H9 (cell line): ENCODE data around the gene PAFAH1B1. TPM values are rescaled to one million over a fixed set of nuclear protein-coding genes. Genes with fewer than 3 reads are reported as not detected.

Experiments used
- DNase-seq: peaks from one replicate; pipeline ENCODE4 v3.0.0-alpha.2; 2017
- H2AFZ ChIP-seq: one replicate; pipeline ENCODE4 v1.6.1; 2013; ENCODE audit warnings: mild to moderate bottlenecking, low read length, control low read depth, moderate library complexity
- H2AK5ac ChIP-seq: 2 replicates; pipeline ENCODE4 v1.6.1; 2013; ENCODE audit warnings: low read length, control low read depth, mixed read lengths; ENCODE audit not compliant: insufficient read length
- H2BK120ac ChIP-seq: one replicate; pipeline ENCODE4 v1.6.1; 2013; ENCODE audit warnings: low read depth, mild to moderate bottlenecking, low read length, control low read depth, inconsistent platforms; ENCODE audit not compliant: poor library complexity, severe bottlenecking
- H2BK12ac ChIP-seq: 2 replicates; pipeline ENCODE4 v1.6.1; 2013; ENCODE audit warnings: low read length, control low read depth, mixed read lengths, low read depth; ENCODE audit not compliant: insufficient read length
- H2BK15ac ChIP-seq: 2 replicates; pipeline ENCODE4 v1.6.1; 2013; ENCODE audit warnings: low read depth, low read length, control low read depth
- H2BK20ac ChIP-seq: one replicate; pipeline ENCODE4 v1.6.1; 2013; ENCODE audit warnings: low read depth, mild to moderate bottlenecking, low read length, control low read depth, inconsistent platforms; ENCODE audit not compliant: poor library complexity, severe bottlenecking
- H2BK5ac ChIP-seq: 2 replicates; pipeline ENCODE4 v1.6.1; 2013; ENCODE audit warnings: low read length, control low read depth, mixed read lengths; ENCODE audit not compliant: insufficient read length
- H3K14ac ChIP-seq: 2 replicates; pipeline ENCODE4 v1.6.1; 2013; ENCODE audit warnings: low read length, control low read depth; ENCODE audit not compliant: insufficient read depth
- H3K18ac ChIP-seq: 2 replicates; pipeline ENCODE4 v1.6.1; 2013; ENCODE audit warnings: low read depth, mild to moderate bottlenecking, mixed read lengths, low read length, control low read depth; ENCODE audit not compliant: insufficient read length
- H3K23ac ChIP-seq: 2 replicates; pipeline ENCODE4 v1.6.1; 2013; ENCODE audit warnings: low read length, control low read depth, mixed read lengths, low read depth; ENCODE audit not compliant: insufficient read length
- H3K23me2 ChIP-seq: 2 replicates; pipeline ENCODE4 v1.6.1; 2013; ENCODE audit warnings: low read depth, mild to moderate bottlenecking, mixed read lengths, low read length, control low read depth; ENCODE audit not compliant: insufficient read length, poor library complexity, severe bottlenecking
- H3K27ac ChIP-seq: 2 replicates; pipeline ENCODE4 v1.5.1; 2013; ENCODE audit warnings: low read length, control low read depth, mixed read lengths, low read depth; ENCODE audit not compliant: insufficient read length
- H3K27me3 ChIP-seq: 2 replicates; pipeline ENCODE4 v1.6.1; 2013; ENCODE audit warnings: low read length, control low read depth, inconsistent platforms; ENCODE audit not compliant: insufficient read depth
- H3K4ac ChIP-seq: 2 replicates; pipeline ENCODE4 v1.6.1; 2013; ENCODE audit warnings: low read depth, mild to moderate bottlenecking, control low read depth, inconsistent platforms, low read length, moderate library complexity
- H3K4me1 ChIP-seq: 2 replicates; pipeline ENCODE4 v1.6.1; 2013; ENCODE audit warnings: low read length, control low read depth, inconsistent platforms; ENCODE audit not compliant: insufficient read depth
- H3K4me2 ChIP-seq: 2 replicates; pipeline ENCODE4 v1.6.1; 2013; ENCODE audit warnings: low read length, control low read depth, mixed read lengths; ENCODE audit not compliant: insufficient read length, insufficient read depth
- H3K56ac ChIP-seq: 2 replicates; pipeline ENCODE4 v1.6.1; 2013; ENCODE audit warnings: low read depth, mild to moderate bottlenecking, mixed read lengths, low read length, control low read depth; ENCODE audit not compliant: insufficient read length
- H3K79me1 ChIP-seq: 2 replicates; pipeline ENCODE4 v1.6.1; 2013; ENCODE audit warnings: low read depth, mild to moderate bottlenecking, moderate library complexity, low read length, control low read depth, inconsistent platforms; ENCODE audit not compliant: insufficient read depth, poor library complexity, severe bottlenecking
- H3K79me2 ChIP-seq: 2 replicates; pipeline ENCODE4 v1.6.1; 2013; ENCODE audit warnings: low read length, control low read depth, inconsistent platforms; ENCODE audit not compliant: insufficient read depth
- H3K9ac ChIP-seq: 2 replicates; pipeline ENCODE4 v1.6.1; 2013; ENCODE audit warnings: low read length, control low read depth, mixed read lengths; ENCODE audit not compliant: insufficient read length; ENCODE audit errors: extremely low read depth
- H3K9me3 ChIP-seq: one replicate; pipeline ENCODE4 v1.6.1; 2013; ENCODE audit warnings: low read depth, low read length, inconsistent platforms; ENCODE audit not compliant: control insufficient read depth
- H3T11ph ChIP-seq: one replicate; pipeline ENCODE4 v1.6.1; 2013; ENCODE audit warnings: mild to moderate bottlenecking, low read length, control low read depth, inconsistent platforms
- H4K20me1 ChIP-seq: one replicate; pipeline ENCODE4 v1.6.1; 2013; ENCODE audit not compliant: control insufficient read depth, insufficient read length, insufficient read depth
- H4K5ac ChIP-seq: 2 replicates; pipeline ENCODE4 v1.6.1; 2013; ENCODE audit warnings: low read depth, mild to moderate bottlenecking, mixed read lengths, low read length, control low read depth; ENCODE audit not compliant: insufficient read length
- H4K8ac ChIP-seq: replicated peaks from 2 replicates; pipeline ENCODE4 v1.6.1; 2013; ENCODE audit warnings: low read length, control low read depth, mixed read lengths, low read depth; ENCODE audit not compliant: insufficient read length
- H4K91ac ChIP-seq: 2 replicates; pipeline ENCODE4 v1.6.1; 2013; ENCODE audit warnings: low read depth, mild to moderate bottlenecking, moderate library complexity, mixed read lengths, low read length, control low read depth; ENCODE audit not compliant: insufficient read length
- H3K27ac Mint-ChIP-seq, 3 experiments: 2 replicates in 2 of 3; 3 replicates in 1 of 3; pipeline ENCODE4 v1.8.0; 2020 to 2021; ENCODE audit warnings: mixed read lengths in 3 of 3, mild to moderate bottlenecking in 1 of 3, moderate library complexity in 1 of 3
- H3K27me3 Mint-ChIP-seq: 2 replicates; pipeline ENCODE4 v1.8.0; 2021; ENCODE audit warnings: low read depth, mild to moderate bottlenecking, moderate library complexity, mixed read lengths
- H3K36me3 Mint-ChIP-seq, 3 experiments: 2 replicates in 2 of 3; 3 replicates in 1 of 3; pipeline ENCODE4 v1.8.0; 2020 to 2021; ENCODE audit warnings: low read depth in 3 of 3, mixed read lengths in 3 of 3; ENCODE audit not compliant: insufficient read depth in 1 of 3
- H3K4me1 Mint-ChIP-seq, 2 experiments: 2 replicates each; pipeline ENCODE4 v1.8.0; 2020; ENCODE audit warnings: mixed read lengths in 2 of 2
- H3K4me3 Mint-ChIP-seq, 2 experiments: 2 replicates in 1 of 2; 3 replicates in 1 of 2; pipeline ENCODE4 v1.8.0; 2020 to 2021; ENCODE audit warnings: mild to moderate bottlenecking in 2 of 2, mixed read lengths in 2 of 2, moderate library complexity in 1 of 2
- H3K9me3 Mint-ChIP-seq, 2 experiments: 2 replicates in 1 of 2; 3 replicates in 1 of 2; pipeline ENCODE4 v1.8.0; 2020; ENCODE audit warnings: mild to moderate bottlenecking in 2 of 2, mixed read lengths in 2 of 2, moderate library complexity in 1 of 2
- WGBS: extraction: QIAGEN DNeasy Blood & Tissue Kit; methylation state at CpG from one replicate; pipeline ENCODE4 v1.1.7; 2013; ENCODE audit warnings: missing lambda C conversion rate, low lambda C conversion rate, mixed read lengths; ENCODE audit not compliant: insufficient read length; ENCODE audit errors: extremely low coverage; 5-methylcytosine and 5-hydroxymethylcytosine counted together
- total RNA-seq: library from RNA; stranded (reverse); gene quantifications from 2 replicates; pipeline ENCODE4 v1.2.1, GENCODE V29; 2021
- TF ChIP-seq, protein P1 (sequence below): fragments of 200-600 bp; sonication (generic); conservative IDR thresholded peaks from 3 replicates; pipeline ENCODE4 v1.8.0; 2021; ENCODE audit warnings: antibody characterized with exemption, mild to moderate bottlenecking

The PAFAH1B1 gene
- total RNA-seq, 1 experiment from 2014 or later, result 134 TPM

DNA sequence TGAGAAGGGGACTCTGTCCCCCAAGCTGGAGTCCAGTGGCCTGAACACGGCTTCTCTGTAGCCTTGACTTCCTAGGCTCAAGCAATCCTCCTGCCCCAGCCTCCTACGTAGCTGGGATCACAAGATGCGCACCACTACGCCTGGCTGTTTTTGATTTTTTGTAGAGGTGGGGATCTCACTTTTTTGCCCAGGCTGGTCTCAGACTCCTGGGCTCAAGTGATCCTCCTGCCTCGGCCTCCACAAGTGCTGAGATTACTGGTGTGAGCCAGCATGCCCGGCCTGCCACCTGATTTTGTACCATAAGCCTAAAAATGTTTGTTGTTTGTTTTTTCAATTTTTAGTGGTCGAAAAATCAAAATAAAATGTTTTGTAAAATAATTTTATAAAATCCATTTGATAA lies 19.2 kb downstream of the PAFAH1B1 start:
- WGBS, result no CpG with 5 or more reads among the region's 7 CpGs
- no peaks in the 10 kb centered on the region for H3K27me3 Mint-ChIP-seq

More for the DNA sequence above, 19.2 kb downstream of the PAFAH1B1 start:
- no peak overlapping the region for H2AK5ac ChIP-seq
- no peak overlapping the region for H2BK12ac ChIP-seq
- DNase-seq, result no peak
- no peaks in the 10 kb centered on the region for H3K9me3 ChIP-seq
- no peak overlapping the region for H3K18ac ChIP-seq
- no peaks in the 10 kb centered on the region for H4K20me1 ChIP-seq
- no peak overlapping the region for H2BK120ac ChIP-seq
- no peak overlapping the region for H3K4me2 ChIP-seq
- H3K23me2 ChIP-seq, result no peaks in the 10 kb centered on the region
- Mint-ChIP-seq H3K36me3 (peaks cover 3 to 9% (median 7%) of the 10 kb centered on the region in 3 experiments; a peak in 6 of 7 replicates), H3K9me3 (no peaks in the 10 kb centered on the region), H3K4me3 (no peak overlapping the region), H3K4me1 (peaks cover 14 to 20% of the 10 kb centered on the region in 2 experiments), H3K27ac (no peak overlapping the region)
- no peak overlapping the region for H3K4ac ChIP-seq
- H3K79me2 ChIP-seq, result peaks cover 53% of the 10 kb centered on the region
- no peak overlapping the region for H3T11ph ChIP-seq
- no peak overlapping the region for H4K91ac ChIP-seq
- no peaks in the 10 kb centered on the region; the same call in 1 of the 2 replicates for H3K27me3 ChIP-seq
- TF ChIP-seq, protein P1, sequence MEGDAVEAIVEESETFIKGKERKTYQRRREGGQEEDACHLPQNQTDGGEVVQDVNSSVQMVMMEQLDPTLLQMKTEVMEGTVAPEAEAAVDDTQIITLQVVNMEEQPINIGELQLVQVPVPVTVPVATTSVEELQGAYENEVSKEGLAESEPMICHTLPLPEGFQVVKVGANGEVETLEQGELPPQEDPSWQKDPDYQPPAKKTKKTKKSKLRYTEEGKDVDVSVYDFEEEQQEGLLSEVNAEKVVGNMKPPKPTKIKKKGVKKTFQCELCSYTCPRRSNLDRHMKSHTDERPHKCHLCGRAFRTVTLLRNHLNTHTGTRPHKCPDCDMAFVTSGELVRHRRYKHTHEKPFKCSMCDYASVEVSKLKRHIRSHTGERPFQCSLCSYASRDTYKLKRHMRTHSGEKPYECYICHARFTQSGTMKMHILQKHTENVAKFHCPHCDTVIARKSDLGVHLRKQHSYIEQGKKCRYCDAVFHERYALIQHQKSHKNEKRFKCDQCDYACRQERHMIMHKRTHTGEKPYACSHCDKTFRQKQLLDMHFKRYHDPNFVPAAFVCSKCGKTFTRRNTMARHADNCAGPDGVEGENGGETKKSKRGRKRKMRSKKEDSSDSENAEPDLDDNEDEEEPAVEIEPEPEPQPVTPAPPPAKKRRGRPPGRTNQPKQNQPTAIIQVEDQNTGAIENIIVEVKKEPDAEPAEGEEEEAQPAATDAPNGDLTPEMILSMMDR, result no peak
- H2BK20ac ChIP-seq, result no peak overlapping the region
- H3K23ac ChIP-seq, result no peak overlapping the region
- no peak overlapping the region; the same call in 1 of the 2 replicates for H2BK15ac ChIP-seq
- H4K5ac ChIP-seq, result no peak overlapping the region
- H3K9ac ChIP-seq, result no peak overlapping the region
- H3K27ac ChIP-seq, result no peak overlapping the region
- no peak overlapping the region for H4K8ac ChIP-seq
- H3K79me1 ChIP-seq, result peaks cover 9% of the 10 kb centered on the region
- H3K4me1 ChIP-seq, result no peaks in the 10 kb centered on the region
- H3K56ac ChIP-seq, result no peak overlapping the region
- H3K14ac ChIP-seq, result no peak overlapping the region
- H2BK5ac ChIP-seq, result no peak overlapping the region
- no peak overlapping the region for H2AFZ ChIP-seq
